AG04450 (cell line): ENCODE results near the gene ZNF76. TPM values are rescaled to one million over a fixed set of nuclear protein-coding genes. Genes with fewer than 3 reads are reported as not detected.

Experiments used
- CTCF ChIA-PET: fragments of 300-600, 350-600 bp; formaldehyde crosslinking; extraction: SDS; loops from one replicate; lab custom pipeline; 2022; ENCODE audit warnings: antibody characterized with exemption, inconsistent platforms; lab: Charles Lee
- POLR2A ChIA-PET: fragments of 350-600 bp; formaldehyde crosslinking; extraction: SDS; loops from one replicate; lab custom pipeline; 2021; ENCODE audit warnings: antibody characterized with exemption, inconsistent platforms; lab: Yijun Ruan, JAX
- DNase-seq: peaks from one replicate; pipeline ENCODE4 v3.0.0-alpha.2; 2011; ENCODE audit warnings: low read depth, low spot score
- H3K27ac ChIP-seq: one replicate; pipeline ENCODE4 v1.5.1; 2012; ENCODE audit warnings: low read depth, low read length, control low read depth
- H3K27me3 ChIP-seq: one replicate; pipeline ENCODE4 v1.6.0; 2012; ENCODE audit warnings: low read length; ENCODE audit not compliant: control insufficient read depth, insufficient read depth
- H3K4me3 ChIP-seq: 2 replicates; pipeline ENCODE4 v1.5.1; 2011; ENCODE audit warnings: mild to moderate bottlenecking, low read depth, low read length, control low read depth
- H3K9me3 ChIP-seq: 2 replicates; pipeline ENCODE4 v1.5.1; 2012; ENCODE audit warnings: low read length; ENCODE audit not compliant: control insufficient read depth, insufficient read depth
- polyA plus RNA-seq: library from polyadenylated mRNA; depleted of rRNA; stranded (reverse); fragments of >200 nt; gene quantifications from 2 replicates; pipeline ENCODE4 v1.2.3, GENCODE V29; 2011
- TF ChIP-seq, protein P1 (sequence below): IDR thresholded peaks from 2 replicates; pipeline ENCODE4 v1.5.1; 2011; ENCODE audit warnings: low read depth, low read length, control low read depth, inconsistent platforms

Gene ZNF76
- polyA plus RNA-seq, 1 experiment: 10.2 TPM

DNA sequence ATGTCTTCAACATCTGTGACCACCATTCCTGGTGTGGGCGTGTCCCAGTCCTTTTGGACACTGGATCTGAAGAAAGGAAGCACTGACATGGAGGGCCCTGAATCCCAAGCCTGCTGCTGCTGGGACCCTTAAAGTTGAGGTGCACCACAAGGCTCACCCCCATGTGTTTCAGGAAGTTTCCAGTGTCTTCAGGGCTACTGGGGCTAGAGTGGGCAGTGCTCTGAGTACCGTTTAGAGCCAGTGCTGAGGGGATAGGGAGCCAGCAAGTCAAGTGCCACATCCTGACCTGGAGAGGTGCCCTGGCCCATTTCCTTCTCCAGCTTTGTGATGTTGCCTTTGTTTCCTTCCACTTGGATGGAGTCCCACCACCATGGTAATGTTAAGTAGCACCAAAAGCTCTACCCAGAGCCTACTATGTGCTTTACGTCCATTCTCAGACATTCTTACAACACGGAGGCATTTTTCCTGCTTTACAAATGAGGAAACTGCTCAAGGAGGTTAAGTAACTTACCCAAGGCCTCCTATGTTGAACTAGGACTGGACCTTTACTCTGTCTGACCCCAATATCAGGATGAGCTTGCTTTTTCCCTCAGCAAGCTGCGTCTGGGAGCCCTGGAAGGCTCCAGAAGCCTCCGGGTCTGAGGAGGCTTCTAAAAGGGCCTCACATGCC is 37.5 kb downstream of the ZNF76 start:
- DNase-seq: no peak
- no peaks in the 10 kb centered on the region for H3K9me3 ChIP-seq
- no peaks in the 10 kb centered on the region for H3K27me3 ChIP-seq
- no peak overlapping the region for H3K4me3 ChIP-seq
- TF ChIP-seq, protein P1, sequence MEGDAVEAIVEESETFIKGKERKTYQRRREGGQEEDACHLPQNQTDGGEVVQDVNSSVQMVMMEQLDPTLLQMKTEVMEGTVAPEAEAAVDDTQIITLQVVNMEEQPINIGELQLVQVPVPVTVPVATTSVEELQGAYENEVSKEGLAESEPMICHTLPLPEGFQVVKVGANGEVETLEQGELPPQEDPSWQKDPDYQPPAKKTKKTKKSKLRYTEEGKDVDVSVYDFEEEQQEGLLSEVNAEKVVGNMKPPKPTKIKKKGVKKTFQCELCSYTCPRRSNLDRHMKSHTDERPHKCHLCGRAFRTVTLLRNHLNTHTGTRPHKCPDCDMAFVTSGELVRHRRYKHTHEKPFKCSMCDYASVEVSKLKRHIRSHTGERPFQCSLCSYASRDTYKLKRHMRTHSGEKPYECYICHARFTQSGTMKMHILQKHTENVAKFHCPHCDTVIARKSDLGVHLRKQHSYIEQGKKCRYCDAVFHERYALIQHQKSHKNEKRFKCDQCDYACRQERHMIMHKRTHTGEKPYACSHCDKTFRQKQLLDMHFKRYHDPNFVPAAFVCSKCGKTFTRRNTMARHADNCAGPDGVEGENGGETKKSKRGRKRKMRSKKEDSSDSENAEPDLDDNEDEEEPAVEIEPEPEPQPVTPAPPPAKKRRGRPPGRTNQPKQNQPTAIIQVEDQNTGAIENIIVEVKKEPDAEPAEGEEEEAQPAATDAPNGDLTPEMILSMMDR: no peak
- ChIA-PET POLR2A (interaction anchor here (0.6 kb wide), 1 partner anchor 174 kb away, joined by 3 read pairs; no protein-coding TSS in a partner anchor), CTCF (interaction anchor here (0.6 to 3.3 kb wide), 8 partner anchors 29 to 171 kb away, joined by 3 to 25 read pairs (median 3); partner anchors contain the start of genes FANCE, PPARD and RPL10A)
- H3K27ac ChIP-seq: no peak overlapping the region

DNA sequence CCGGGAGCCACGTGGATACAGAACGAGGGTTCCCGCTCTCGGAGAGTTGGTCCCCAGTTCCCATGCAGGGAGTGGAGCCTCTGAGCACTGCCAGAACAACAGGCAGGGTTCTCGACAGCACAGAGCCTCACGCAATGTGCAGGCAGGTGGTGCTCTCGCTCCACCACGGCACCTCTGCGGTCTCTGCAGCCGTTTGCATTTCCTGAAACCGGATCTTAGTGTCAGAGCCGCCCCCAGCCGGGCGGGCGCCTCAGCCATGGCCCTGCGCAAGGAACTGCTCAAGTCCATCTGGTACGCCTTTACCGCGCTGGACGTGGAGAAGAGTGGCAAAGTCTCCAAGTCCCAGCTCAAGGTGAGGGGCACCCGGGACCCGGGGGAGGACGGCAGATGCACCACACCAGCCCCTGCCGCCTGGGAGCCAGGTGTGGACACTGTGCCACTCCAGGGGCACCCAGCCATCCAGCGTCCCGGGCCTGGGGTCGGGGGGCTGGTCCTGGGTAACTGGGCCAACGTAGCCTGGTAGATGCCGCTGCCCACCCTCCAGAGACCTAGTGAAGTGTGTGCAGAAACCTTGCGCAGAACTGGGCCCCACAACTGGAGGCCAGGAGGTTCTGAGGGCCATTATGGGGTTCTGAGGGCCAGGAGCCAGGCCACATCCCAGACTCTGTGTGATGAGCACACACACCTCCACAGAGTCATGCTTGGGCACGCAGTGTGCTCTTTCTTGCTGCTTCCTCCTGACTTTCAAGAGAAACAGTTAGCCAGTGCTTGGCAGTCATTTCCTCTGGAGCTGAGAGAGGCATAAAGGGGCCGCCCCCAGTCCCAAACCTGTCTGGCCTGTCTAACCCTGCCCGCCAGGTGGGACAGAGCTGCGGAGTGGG is 38.3 kb downstream of the ZNF76 start, which contains the start of gene DEF6:
Gene DEF6, plus strand, starts transcription at position 218 of the 881 bp plus-strand sequence. Its CDS starts 39 bp downstream, at position 257.
- CTCF ChIA-PET: interaction anchor here (0.6 to 3.3 kb wide), 5 partner anchors 28 to 170 kb away, joined by 3 to 25 read pairs (median 3); partner anchors contain the start of gene FANCE
- TF ChIP-seq, protein P1: peak; percentile 72
- H3K27ac ChIP-seq: no peak within 1 kb of the TSS
- no peaks in the 10 kb centered on the region for H3K9me3 ChIP-seq
- DNase-seq: peak; percentile 60
- H3K4me3 ChIP-seq: peak within 1 kb of the TSS; percentile 52
- H3K27me3 ChIP-seq: no peaks in the 10 kb centered on the region
- POLR2A ChIA-PET: interaction anchor here (0.6 kb wide), 1 partner anchor 174 kb away, joined by 3 read pairs; no protein-coding TSS in a partner anchor

DNA sequence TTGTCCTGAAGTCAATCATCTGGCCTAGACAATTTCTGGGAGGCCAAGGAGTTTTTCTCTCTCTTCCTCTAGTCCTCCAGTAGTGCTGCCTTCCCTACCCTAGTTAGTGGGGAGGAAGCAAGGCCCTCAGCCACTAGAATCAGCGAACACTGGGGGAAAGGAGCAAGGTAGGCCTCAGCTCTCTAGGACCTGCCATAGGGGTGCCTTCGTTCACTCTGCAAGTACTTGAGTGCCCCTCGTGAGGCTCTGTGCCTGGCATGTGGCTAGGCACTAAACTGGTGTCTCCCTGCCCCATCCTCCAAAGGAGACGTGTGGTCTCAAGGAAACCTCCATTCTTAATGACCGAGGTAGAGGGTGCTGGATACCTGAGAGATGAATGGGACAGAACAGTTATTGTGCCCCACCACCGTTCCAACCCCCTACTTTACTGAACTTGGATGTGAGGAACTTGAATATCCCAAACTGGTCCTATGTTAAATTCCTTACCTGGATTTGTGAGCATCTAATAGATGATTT is 39.1 kb downstream of the ZNF76 start:
- no peak for DNase-seq
- no peak overlapping the region for H3K4me3 ChIP-seq
- ChIA-PET POLR2A (no interaction called here), CTCF (interaction anchor here (1.5 kb wide), 1 partner anchor 153 kb away, joined by 3 read pairs; the partner anchor contains the start of gene FANCE)
- no peaks in the 10 kb centered on the region for H3K9me3 ChIP-seq
- H3K27ac ChIP-seq: no peak overlapping the region
- H3K27me3 ChIP-seq: no peaks in the 10 kb centered on the region
- TF ChIP-seq, protein P1: no peak

DNA sequence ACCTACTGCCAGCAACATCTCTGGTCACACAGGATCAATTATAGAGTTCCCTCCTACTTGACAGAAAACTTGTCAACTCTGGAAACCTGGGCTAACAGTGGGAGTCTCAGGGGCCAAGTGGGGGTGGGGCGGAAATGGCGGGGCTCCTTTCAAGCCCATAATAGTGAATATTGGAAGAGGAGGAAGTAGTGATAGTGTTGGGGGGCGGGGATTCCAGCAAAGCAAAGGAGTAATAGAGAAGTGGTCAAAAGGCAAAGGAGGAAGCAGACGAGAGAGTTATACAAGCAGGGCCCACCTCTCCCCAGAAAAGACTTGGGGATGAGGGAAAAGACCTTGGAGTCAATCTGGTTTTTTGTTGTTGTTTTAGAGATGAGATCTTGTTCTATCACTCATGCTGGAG is 40.1 kb downstream of the ZNF76 start:
- no peak overlapping the region for H3K4me3 ChIP-seq
- no peak overlapping the region for H3K27ac ChIP-seq
- H3K9me3 ChIP-seq: no peaks in the 10 kb centered on the region
- ChIA-PET CTCF (no interaction called here), POLR2A (no interaction called here)
- TF ChIP-seq, protein P1: no peak
- H3K27me3 ChIP-seq: no peaks in the 10 kb centered on the region
- no peak for DNase-seq
